H9 (cell line): ENCODE data around the gene NVL. TPM values are rescaled to one million over a fixed set of nuclear protein-coding genes. Genes with fewer than 3 reads are reported as not detected.

Experiments
- DNase-seq: peaks from one replicate; pipeline ENCODE4 v3.0.0-alpha.2; 2017
- H2AFZ ChIP-seq: one replicate; pipeline ENCODE4 v1.6.1; 2013; ENCODE audit warnings: mild to moderate bottlenecking, low read length, control low read depth, moderate library complexity
- H2AK5ac ChIP-seq: 2 replicates; pipeline ENCODE4 v1.6.1; 2013; ENCODE audit warnings: low read length, control low read depth, mixed read lengths; ENCODE audit not compliant: insufficient read length
- H2BK120ac ChIP-seq: one replicate; pipeline ENCODE4 v1.6.1; 2013; ENCODE audit warnings: low read depth, mild to moderate bottlenecking, low read length, control low read depth, inconsistent platforms; ENCODE audit not compliant: poor library complexity, severe bottlenecking
- H2BK12ac ChIP-seq: 2 replicates; pipeline ENCODE4 v1.6.1; 2013; ENCODE audit warnings: low read length, control low read depth, mixed read lengths, low read depth; ENCODE audit not compliant: insufficient read length
- H2BK15ac ChIP-seq: 2 replicates; pipeline ENCODE4 v1.6.1; 2013; ENCODE audit warnings: low read depth, low read length, control low read depth
- H2BK20ac ChIP-seq: one replicate; pipeline ENCODE4 v1.6.1; 2013; ENCODE audit warnings: low read depth, mild to moderate bottlenecking, low read length, control low read depth, inconsistent platforms; ENCODE audit not compliant: poor library complexity, severe bottlenecking
- H2BK5ac ChIP-seq: 2 replicates; pipeline ENCODE4 v1.6.1; 2013; ENCODE audit warnings: low read length, control low read depth, mixed read lengths; ENCODE audit not compliant: insufficient read length
- H3K14ac ChIP-seq: 2 replicates; pipeline ENCODE4 v1.6.1; 2013; ENCODE audit warnings: low read length, control low read depth; ENCODE audit not compliant: insufficient read depth
- H3K18ac ChIP-seq: 2 replicates; pipeline ENCODE4 v1.6.1; 2013; ENCODE audit warnings: low read depth, mild to moderate bottlenecking, mixed read lengths, low read length, control low read depth; ENCODE audit not compliant: insufficient read length
- H3K23ac ChIP-seq: 2 replicates; pipeline ENCODE4 v1.6.1; 2013; ENCODE audit warnings: low read length, control low read depth, mixed read lengths, low read depth; ENCODE audit not compliant: insufficient read length
- H3K23me2 ChIP-seq: 2 replicates; pipeline ENCODE4 v1.6.1; 2013; ENCODE audit warnings: low read depth, mild to moderate bottlenecking, mixed read lengths, low read length, control low read depth; ENCODE audit not compliant: insufficient read length, poor library complexity, severe bottlenecking
- H3K27ac ChIP-seq: 2 replicates; pipeline ENCODE4 v1.5.1; 2013; ENCODE audit warnings: low read length, control low read depth, mixed read lengths, low read depth; ENCODE audit not compliant: insufficient read length
- H3K27me3 ChIP-seq: 2 replicates; pipeline ENCODE4 v1.6.1; 2013; ENCODE audit warnings: low read length, control low read depth, inconsistent platforms; ENCODE audit not compliant: insufficient read depth
- H3K4ac ChIP-seq: 2 replicates; pipeline ENCODE4 v1.6.1; 2013; ENCODE audit warnings: low read depth, mild to moderate bottlenecking, control low read depth, inconsistent platforms, low read length, moderate library complexity
- H3K4me1 ChIP-seq: 2 replicates; pipeline ENCODE4 v1.6.1; 2013; ENCODE audit warnings: low read length, control low read depth, inconsistent platforms; ENCODE audit not compliant: insufficient read depth
- H3K4me2 ChIP-seq: 2 replicates; pipeline ENCODE4 v1.6.1; 2013; ENCODE audit warnings: low read length, control low read depth, mixed read lengths; ENCODE audit not compliant: insufficient read length, insufficient read depth
- H3K56ac ChIP-seq: 2 replicates; pipeline ENCODE4 v1.6.1; 2013; ENCODE audit warnings: low read depth, mild to moderate bottlenecking, mixed read lengths, low read length, control low read depth; ENCODE audit not compliant: insufficient read length
- H3K79me1 ChIP-seq: 2 replicates; pipeline ENCODE4 v1.6.1; 2013; ENCODE audit warnings: low read depth, mild to moderate bottlenecking, moderate library complexity, low read length, control low read depth, inconsistent platforms; ENCODE audit not compliant: insufficient read depth, poor library complexity, severe bottlenecking
- H3K79me2 ChIP-seq: 2 replicates; pipeline ENCODE4 v1.6.1; 2013; ENCODE audit warnings: low read length, control low read depth, inconsistent platforms; ENCODE audit not compliant: insufficient read depth
- H3K9ac ChIP-seq: 2 replicates; pipeline ENCODE4 v1.6.1; 2013; ENCODE audit warnings: low read length, control low read depth, mixed read lengths; ENCODE audit not compliant: insufficient read length; ENCODE audit errors: extremely low read depth
- H3K9me3 ChIP-seq: one replicate; pipeline ENCODE4 v1.6.1; 2013; ENCODE audit warnings: low read depth, low read length, inconsistent platforms; ENCODE audit not compliant: control insufficient read depth
- H3T11ph ChIP-seq: one replicate; pipeline ENCODE4 v1.6.1; 2013; ENCODE audit warnings: mild to moderate bottlenecking, low read length, control low read depth, inconsistent platforms
- H4K20me1 ChIP-seq: one replicate; pipeline ENCODE4 v1.6.1; 2013; ENCODE audit not compliant: control insufficient read depth, insufficient read length, insufficient read depth
- H4K5ac ChIP-seq: 2 replicates; pipeline ENCODE4 v1.6.1; 2013; ENCODE audit warnings: low read depth, mild to moderate bottlenecking, mixed read lengths, low read length, control low read depth; ENCODE audit not compliant: insufficient read length
- H4K8ac ChIP-seq: replicated peaks from 2 replicates; pipeline ENCODE4 v1.6.1; 2013; ENCODE audit warnings: low read length, control low read depth, mixed read lengths, low read depth; ENCODE audit not compliant: insufficient read length
- H4K91ac ChIP-seq: 2 replicates; pipeline ENCODE4 v1.6.1; 2013; ENCODE audit warnings: low read depth, mild to moderate bottlenecking, moderate library complexity, mixed read lengths, low read length, control low read depth; ENCODE audit not compliant: insufficient read length
- H3K27ac Mint-ChIP-seq, 3 experiments: 2 replicates in 2 of 3; 3 replicates in 1 of 3; pipeline ENCODE4 v1.8.0; 2020 to 2021; ENCODE audit warnings: mixed read lengths in 3 of 3, mild to moderate bottlenecking in 1 of 3, moderate library complexity in 1 of 3
- H3K27me3 Mint-ChIP-seq: 2 replicates; pipeline ENCODE4 v1.8.0; 2021; ENCODE audit warnings: low read depth, mild to moderate bottlenecking, moderate library complexity, mixed read lengths
- H3K36me3 Mint-ChIP-seq, 3 experiments: 2 replicates in 2 of 3; 3 replicates in 1 of 3; pipeline ENCODE4 v1.8.0; 2020 to 2021; ENCODE audit warnings: low read depth in 3 of 3, mixed read lengths in 3 of 3; ENCODE audit not compliant: insufficient read depth in 1 of 3
- H3K4me1 Mint-ChIP-seq, 2 experiments: 2 replicates each; pipeline ENCODE4 v1.8.0; 2020; ENCODE audit warnings: mixed read lengths in 2 of 2
- H3K4me3 Mint-ChIP-seq, 2 experiments: 2 replicates in 1 of 2; 3 replicates in 1 of 2; pipeline ENCODE4 v1.8.0; 2020 to 2021; ENCODE audit warnings: mild to moderate bottlenecking in 2 of 2, mixed read lengths in 2 of 2, moderate library complexity in 1 of 2
- H3K9me3 Mint-ChIP-seq, 2 experiments: 2 replicates in 1 of 2; 3 replicates in 1 of 2; pipeline ENCODE4 v1.8.0; 2020; ENCODE audit warnings: mild to moderate bottlenecking in 2 of 2, mixed read lengths in 2 of 2, moderate library complexity in 1 of 2
- CTCF ChIP-seq: fragments of 200-600 bp; sonication (generic); conservative IDR thresholded peaks from 3 replicates; pipeline ENCODE4 v1.8.0; 2021; ENCODE audit warnings: antibody characterized with exemption, mild to moderate bottlenecking
- WGBS: extraction: QIAGEN DNeasy Blood & Tissue Kit; methylation state at CpG from one replicate; pipeline ENCODE4 v1.1.7; 2013; ENCODE audit warnings: missing lambda C conversion rate, low lambda C conversion rate, mixed read lengths; ENCODE audit not compliant: insufficient read length; ENCODE audit errors: extremely low coverage; 5-methylcytosine and 5-hydroxymethylcytosine counted together
- total RNA-seq: library from RNA; stranded (reverse); gene quantifications from 2 replicates; pipeline ENCODE4 v1.2.1, GENCODE V29; 2021

Gene NVL
- total RNA-seq, 1 experiment from 2014 or later, result 66.9 TPM

GRCh38 chr1:224273641-224274040 is 56.3 kb downstream of the NVL start:
- no peak overlapping the region for H2BK120ac ChIP-seq
- no peak overlapping the region for H2BK20ac ChIP-seq
- H2AFZ ChIP-seq, result no peak overlapping the region
- H3K4me1 Mint-ChIP-seq, result no peaks in the 10 kb centered on the region
- H2BK12ac ChIP-seq, result no peak overlapping the region
- no peak overlapping the region for H3K9ac ChIP-seq
- no peak overlapping the region for H3T11ph ChIP-seq
- no peaks in the 10 kb centered on the region for H3K27me3 Mint-ChIP-seq
- H3K4me3 Mint-ChIP-seq, result no peak overlapping the region
- H3K79me2 ChIP-seq, result no peaks in the 10 kb centered on the region
- H3K56ac ChIP-seq, result no peak overlapping the region
- no CpG with 5 or more reads among the region's 2 CpGs for WGBS
- no peak for DNase-seq
- no peak overlapping the region for H3K4me2 ChIP-seq
- H3K79me1 ChIP-seq, result no peaks in the 10 kb centered on the region
- H2BK5ac ChIP-seq, result no peak overlapping the region
- no peak overlapping the region for H4K8ac ChIP-seq
- H3K27ac ChIP-seq, result no peak overlapping the region
- no peak overlapping the region for H3K23ac ChIP-seq
- H2AK5ac ChIP-seq, result no peak overlapping the region
- no peak overlapping the region for H3K4ac ChIP-seq
- no peaks in the 10 kb centered on the region for H4K20me1 ChIP-seq
- H3K27ac Mint-ChIP-seq, result peak overlapping the region in 1 of 3 experiments; percentile 75; a peak in 2 of 7 replicates
- no peak overlapping the region for H3K18ac ChIP-seq
- no peak overlapping the region for H3K14ac ChIP-seq
- no peaks in the 10 kb centered on the region for H3K27me3 ChIP-seq
- H2BK15ac ChIP-seq, result no peak overlapping the region
- H3K9me3 Mint-ChIP-seq, result no peaks in the 10 kb centered on the region
- no peak overlapping the region for H4K5ac ChIP-seq
- peaks cover 0 to 59% (median 44%) of the 10 kb centered on the region in 3 experiments; a peak in 5 of 7 replicates for H3K36me3 Mint-ChIP-seq
- no peaks in the 10 kb centered on the region for H3K4me1 ChIP-seq
- H3K23me2 ChIP-seq, result no peaks in the 10 kb centered on the region
- no peak for TF ChIP-seq CTCF
- H4K91ac ChIP-seq, result no peak overlapping the region
- H3K9me3 ChIP-seq, result no peaks in the 10 kb centered on the region
